Stimulated activated CD8-positive, alpha-beta memory T cell treated with anti-CD3 and anti-CD28 coated beads, Interleukin-15, amount 100 ng/mL, for 1 hour (primary cell): Measurements from ENCODE around the gene AASDH.
"Not testable (repeated sequence)": the region's sequence is repeated elsewhere in the genome, so short reads cannot be mapped to it uniquely, and the experiment has no call there.

Experiments
- DNase-seq: peaks from one replicate; pipeline ENCODE4 v3.0.0-alpha.2; 2020; ENCODE audit warnings: low read depth

AASDH gene

GRCh38 chr4:56389558-56389957, 2.3 kb upstream of the AASDH start:
- DNase-seq: no peak

- no peak for DNase-seq
These were observed 1.0 kb upstream of the AASDH start for GRCh38 chr4:56388306-56388705.

- DNase-seq: no peak
These were observed 1.2 kb downstream of the AASDH start for GRCh38 chr4:56386091-56386490.

- no peak for DNase-seq
These were observed 11.8 kb downstream of the AASDH start for GRCh38 chr4:56375458-56375857.

GRCh38 chr4:56374956-56375355, 12.3 kb downstream of the AASDH start:
- DNase-seq: no peak

- no peak for DNase-seq
These were observed 14.5 kb downstream of the AASDH start for GRCh38 chr4:56372774-56373173.

- no peak for DNase-seq
These were observed 15.7 kb downstream of the AASDH start for GRCh38 chr4:56371426-56372220.

- DNase-seq: no peak
These were observed 16.9 kb downstream of the AASDH start for GRCh38 chr4:56370377-56370776.

- not testable (repeated sequence) for DNase-seq
These were observed 24.3 kb downstream of the AASDH start for GRCh38 chr4:56362981-56363380.

- DNase-seq: no peak
These were observed 27.2 kb downstream of the AASDH start for GRCh38 chr4:56360071-56360470.

- no peak for DNase-seq
These were observed 30.6 kb downstream of the AASDH start for GRCh38 chr4:56356650-56357049.

- DNase-seq: no peak
These were observed 38.7 kb downstream of the AASDH start for GRCh38 chr4:56348576-56348975.

GRCh38 chr4:56345458-56345857, 41.8 kb downstream of the AASDH start:
- DNase-seq: no peak

- DNase-seq: no peak
These were observed 44.5 kb downstream of the AASDH start for GRCh38 chr4:56342746-56343145.

GRCh38 chr4:56330691-56331090, 56.6 kb downstream of the AASDH start:
- DNase-seq: no peak

- DNase-seq: no peak
These were observed 60.9 kb downstream of the AASDH start for GRCh38 chr4:56326363-56326762.

- DNase-seq: no peak
These were observed 63.2 kb downstream of the AASDH start for GRCh38 chr4:56324011-56324610.

GRCh38 chr4:56323327-56323726, 64.0 kb downstream of the AASDH start:
- DNase-seq: no peak

- no peak for DNase-seq
These were observed 66.0 kb downstream of the AASDH start for GRCh38 chr4:56321251-56321650.

- DNase-seq: no peak
These were observed 67.0 kb downstream of the AASDH start for GRCh38 chr4:56320293-56320692.

- DNase-seq: no peak
These were observed 68.7 kb downstream of the AASDH start for GRCh38 chr4:56318555-56318954.

- no peak for DNase-seq
These were observed 69.5 kb downstream of the AASDH start for GRCh38 chr4:56317749-56318148.

- DNase-seq: no peak
These were observed 71.2 kb downstream of the AASDH start for GRCh38 chr4:56316011-56316650.
